Hepatocyte (in vitro differentiated cells): ENCODE data around the gene IPPK. TPM values are rescaled to one million over a fixed set of nuclear protein-coding genes. Genes with fewer than 3 reads are reported as not detected.

Experiments used
- DNase-seq: peaks from one replicate; pipeline ENCODE4 v3.0.0-alpha.2; 2016; ENCODE audit warnings: low spot score
- H2AFZ ChIP-seq: fragments of 200-600 bp; sonication (generic); 2 replicates; pipeline ENCODE4 v1.6.0; 2016; ENCODE audit warnings: antibody characterized with exemption, mild to moderate bottlenecking
- H3K27ac ChIP-seq: fragments of 200-600 bp; sonication (generic); 2 replicates; pipeline ENCODE4 v1.5.1; 2016; ENCODE audit warnings: mild to moderate bottlenecking
- H3K27me3 ChIP-seq: fragments of 200-600 bp; sonication (generic); 2 replicates; pipeline ENCODE4 v1.6.1; 2016
- H3K36me3 ChIP-seq: fragments of 200-600 bp; sonication (generic); replicated peaks from 2 replicates; pipeline ENCODE4 v1.5.1; 2016; ENCODE audit warnings: low read depth; ENCODE audit not compliant: insufficient read depth
- H3K4me1 ChIP-seq: fragments of 200-600 bp; sonication (generic); 2 replicates; pipeline ENCODE4 v1.5.1; 2016; ENCODE audit warnings: mild to moderate bottlenecking, moderate library complexity; ENCODE audit not compliant: insufficient read depth
- H3K4me2 ChIP-seq: fragments of 200-600 bp; sonication (generic); 2 replicates; pipeline ENCODE4 v1.6.0; 2016
- H3K4me3 ChIP-seq: fragments of 200-600 bp; sonication (generic); 2 replicates; pipeline ENCODE4 v1.5.1; 2016; ENCODE audit warnings: mild to moderate bottlenecking
- H3K79me2 ChIP-seq: fragments of 200-600 bp; sonication (generic); 2 replicates; pipeline ENCODE4 v1.6.0; 2017; ENCODE audit warnings: mild to moderate bottlenecking
- H3K9me2 ChIP-seq: fragments of 200-600 bp; sonication (generic); replicated peaks from 2 replicates; pipeline ENCODE4 v1.6.0; 2017; ENCODE audit warnings: mild to moderate bottlenecking; ENCODE audit not compliant: insufficient read depth
- H3K9me3 ChIP-seq: fragments of 200-600 bp; sonication (generic); 2 replicates; pipeline ENCODE4 v1.5.1; 2016; ENCODE audit warnings: low read depth, mild to moderate bottlenecking
- H4K20me1 ChIP-seq: fragments of 200-600 bp; sonication (generic); 2 replicates; pipeline ENCODE4 v1.6.0; 2016; ENCODE audit warnings: mild to moderate bottlenecking; ENCODE audit not compliant: insufficient read depth, poor library complexity, severe bottlenecking
- EZH2 ChIP-seq: fragments of 200-600 bp; sonication (generic); IDR thresholded peaks from 2 replicates; pipeline ENCODE4 v1.6.1; 2016; ENCODE audit warnings: antibody characterized with exemption, mild to moderate bottlenecking, borderline replicate concordance
- EZH2phosphoT487 ChIP-seq: fragments of 200-600 bp; sonication (generic); IDR thresholded peaks from one replicate; pipeline ENCODE4 v1.6.1; 2018; ENCODE audit warnings: antibody characterized with exemption, mild to moderate bottlenecking, low read depth, moderate library complexity; ENCODE audit not compliant: unreplicated experiment, severe bottlenecking
- WGBS: methylation state at CpG from one replicate; pipeline ENCODE4 v1.1.6; 2016; ENCODE audit warnings: low lambda C conversion rate; ENCODE audit errors: missing lambda C conversion rate; 5-methylcytosine and 5-hydroxymethylcytosine counted together
- polyA plus RNA-seq: library from polyadenylated mRNA; unstranded; fragments of >200 nt; fragmentation: Nextera tagmentation; extraction: Ambion mirVana; gene quantifications from 2 replicates; pipeline ENCODE4 v1.2.1, GENCODE V29; 2016
- total RNA-seq: library from RNA; depleted of rRNA; stranded (reverse); fragments of >200 nt; gene quantifications from 2 replicates; pipeline ENCODE4 v1.2.3, GENCODE V29; 2014
- TF ChIP-seq, protein P1 (sequence below): fragments of 200-600 bp; sonication (generic); IDR thresholded peaks from 2 replicates; pipeline ENCODE4 v1.5.1; 2016; ENCODE audit warnings: antibody characterized with exemption, mild to moderate bottlenecking; ENCODE audit not compliant: poor library complexity

Gene IPPK
- total and polyA plus RNA-seq, 2 experiments from 2014 or later = 8.5 to 15.6 TPM

- Histone ChIP-seq H3K9me2 (no peaks in the 10 kb centered on the region), H3K79me2 (no peaks in the 10 kb centered on the region), H4K20me1 (no peaks in the 10 kb centered on the region), H3K4me2 (no peak overlapping the region), H3K27me3 (no peaks in the 10 kb centered on the region), H3K9me3 (no peaks in the 10 kb centered on the region), H2AFZ (no peak overlapping the region), H3K27ac (peak overlapping the region; percentile 10), H3K4me1 (peaks cover 6% of the 10 kb centered on the region), H3K4me3 (no peak overlapping the region), H3K36me3 (no peaks in the 10 kb centered on the region)
- no peak for DNase-seq
- WGBS = 77% methylated on average over 7 of the region's 7 CpGs
- no peak for TF ChIP-seq EZH2
- TF ChIP-seq, protein P1, sequence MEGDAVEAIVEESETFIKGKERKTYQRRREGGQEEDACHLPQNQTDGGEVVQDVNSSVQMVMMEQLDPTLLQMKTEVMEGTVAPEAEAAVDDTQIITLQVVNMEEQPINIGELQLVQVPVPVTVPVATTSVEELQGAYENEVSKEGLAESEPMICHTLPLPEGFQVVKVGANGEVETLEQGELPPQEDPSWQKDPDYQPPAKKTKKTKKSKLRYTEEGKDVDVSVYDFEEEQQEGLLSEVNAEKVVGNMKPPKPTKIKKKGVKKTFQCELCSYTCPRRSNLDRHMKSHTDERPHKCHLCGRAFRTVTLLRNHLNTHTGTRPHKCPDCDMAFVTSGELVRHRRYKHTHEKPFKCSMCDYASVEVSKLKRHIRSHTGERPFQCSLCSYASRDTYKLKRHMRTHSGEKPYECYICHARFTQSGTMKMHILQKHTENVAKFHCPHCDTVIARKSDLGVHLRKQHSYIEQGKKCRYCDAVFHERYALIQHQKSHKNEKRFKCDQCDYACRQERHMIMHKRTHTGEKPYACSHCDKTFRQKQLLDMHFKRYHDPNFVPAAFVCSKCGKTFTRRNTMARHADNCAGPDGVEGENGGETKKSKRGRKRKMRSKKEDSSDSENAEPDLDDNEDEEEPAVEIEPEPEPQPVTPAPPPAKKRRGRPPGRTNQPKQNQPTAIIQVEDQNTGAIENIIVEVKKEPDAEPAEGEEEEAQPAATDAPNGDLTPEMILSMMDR = no peak
- no peak for TF ChIP-seq EZH2phosphoT487
These were observed 76.7 kb downstream of the IPPK start for GRCh38 chr9:92592946-92593861.

- no peak overlapping the region for H3K27ac ChIP-seq
- no peaks in the 10 kb centered on the region for H3K27me3 ChIP-seq
- DNase-seq = no peak
- no peaks in the 10 kb centered on the region for H3K9me3 ChIP-seq
- H2AFZ ChIP-seq = no peak overlapping the region
- H4K20me1 ChIP-seq = no peaks in the 10 kb centered on the region
- H3K4me3 ChIP-seq = no peak overlapping the region
- 90% methylated on average over 1 of the region's 1 CpG for WGBS
- no peaks in the 10 kb centered on the region for H3K79me2 ChIP-seq
- H3K4me1 ChIP-seq = peaks cover 6% of the 10 kb centered on the region
- no peaks in the 10 kb centered on the region for H3K9me2 ChIP-seq
- TF ChIP-seq EZH2phosphoT487 (no peak), EZH2 (no peak)
- TF ChIP-seq, protein P1 = no peak
- H3K4me2 ChIP-seq = no peak overlapping the region
- no peaks in the 10 kb centered on the region for H3K36me3 ChIP-seq
These were observed 77.4 kb downstream of the IPPK start for GRCh38 chr9:92592537-92592936.

DNA sequence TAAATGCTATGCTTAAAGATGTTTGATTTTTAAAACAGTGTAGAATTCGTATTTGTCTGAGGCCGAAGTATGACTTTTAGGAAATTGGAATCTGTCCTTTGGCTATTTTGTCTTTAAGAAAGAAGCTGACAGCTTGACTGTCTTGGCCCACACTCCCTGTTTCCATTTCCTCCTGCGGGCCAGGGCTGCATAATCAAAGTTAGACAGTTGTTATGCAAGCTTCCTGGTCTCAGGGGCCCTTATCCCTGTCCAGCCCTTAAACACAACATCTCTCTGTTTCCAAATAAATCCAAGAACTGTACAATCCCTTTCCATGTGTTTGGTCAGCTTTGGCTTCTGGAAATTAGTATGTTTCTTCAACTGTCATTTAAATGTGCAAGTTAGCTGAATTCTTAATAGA is 79.6 kb downstream of the IPPK start:
- peaks cover 6% of the 10 kb centered on the region for H3K4me1 ChIP-seq
- no peaks in the 10 kb centered on the region for H3K36me3 ChIP-seq
- DNase-seq = peak; percentile 35
- H4K20me1 ChIP-seq = no peaks in the 10 kb centered on the region
- no peaks in the 10 kb centered on the region for H3K27me3 ChIP-seq
- H3K9me2 ChIP-seq = no peaks in the 10 kb centered on the region
- peak overlapping the region; percentile 25 for H3K27ac ChIP-seq
- H3K9me3 ChIP-seq = no peaks in the 10 kb centered on the region
- H3K4me3 ChIP-seq = no peak overlapping the region
- WGBS = 53% methylated on average over 3 of the region's 3 CpGs
- peak overlapping the region; percentile 17 for H3K4me2 ChIP-seq
- H3K79me2 ChIP-seq = no peaks in the 10 kb centered on the region
- TF ChIP-seq EZH2 (no peak), EZH2phosphoT487 (no peak)
- TF ChIP-seq, protein P1 = no peak
- H2AFZ ChIP-seq = no peak overlapping the region
